ENCODE measurements around the gene SRRM1.

DNA sequence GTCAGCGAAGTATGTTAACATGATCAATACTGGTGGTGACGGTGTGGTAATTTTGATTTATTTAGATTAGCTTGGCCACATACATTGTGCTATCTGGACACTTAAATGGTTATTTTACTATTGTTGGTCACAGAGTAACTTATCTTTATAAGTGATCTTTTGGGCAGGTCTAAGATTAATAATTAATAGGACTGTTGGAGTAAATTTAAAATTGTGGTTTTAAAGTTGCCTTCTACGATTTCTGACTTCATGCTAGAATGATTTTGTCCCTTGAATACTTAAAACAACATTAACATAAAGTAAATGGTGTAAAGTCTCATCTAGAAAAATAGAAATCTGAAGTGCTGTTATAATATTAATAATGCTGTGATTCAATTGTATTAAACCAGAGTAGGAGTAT is 14.7 kb downstream of the SRRM1 start:
- TF ChIP-seq, protein P1, sequence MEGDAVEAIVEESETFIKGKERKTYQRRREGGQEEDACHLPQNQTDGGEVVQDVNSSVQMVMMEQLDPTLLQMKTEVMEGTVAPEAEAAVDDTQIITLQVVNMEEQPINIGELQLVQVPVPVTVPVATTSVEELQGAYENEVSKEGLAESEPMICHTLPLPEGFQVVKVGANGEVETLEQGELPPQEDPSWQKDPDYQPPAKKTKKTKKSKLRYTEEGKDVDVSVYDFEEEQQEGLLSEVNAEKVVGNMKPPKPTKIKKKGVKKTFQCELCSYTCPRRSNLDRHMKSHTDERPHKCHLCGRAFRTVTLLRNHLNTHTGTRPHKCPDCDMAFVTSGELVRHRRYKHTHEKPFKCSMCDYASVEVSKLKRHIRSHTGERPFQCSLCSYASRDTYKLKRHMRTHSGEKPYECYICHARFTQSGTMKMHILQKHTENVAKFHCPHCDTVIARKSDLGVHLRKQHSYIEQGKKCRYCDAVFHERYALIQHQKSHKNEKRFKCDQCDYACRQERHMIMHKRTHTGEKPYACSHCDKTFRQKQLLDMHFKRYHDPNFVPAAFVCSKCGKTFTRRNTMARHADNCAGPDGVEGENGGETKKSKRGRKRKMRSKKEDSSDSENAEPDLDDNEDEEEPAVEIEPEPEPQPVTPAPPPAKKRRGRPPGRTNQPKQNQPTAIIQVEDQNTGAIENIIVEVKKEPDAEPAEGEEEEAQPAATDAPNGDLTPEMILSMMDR (conservative IDR thresholded peaks at IDR 0.05; ENCODE audit: low read depth in 2 of 2) = no peak
- TF ChIP-seq POLR2AphosphoS5 (IDR thresholded peaks at IDR 0.05; ENCODE audit: low read depth) = no peak
- no peak for TF ChIP-seq REST (IDR thresholded peaks at IDR 0.05; ENCODE audit: unreplicated experiment)
- TF ChIP-seq EZH2 (IDR thresholded peaks at IDR 0.05; ENCODE audit: low read depth, unreplicated experiment) = no peak
- TF ChIP-seq JUNB (IDR thresholded peaks at IDR 0.05; ENCODE audit: unreplicated experiment) = no peak
- TF ChIP-seq, protein P2, sequence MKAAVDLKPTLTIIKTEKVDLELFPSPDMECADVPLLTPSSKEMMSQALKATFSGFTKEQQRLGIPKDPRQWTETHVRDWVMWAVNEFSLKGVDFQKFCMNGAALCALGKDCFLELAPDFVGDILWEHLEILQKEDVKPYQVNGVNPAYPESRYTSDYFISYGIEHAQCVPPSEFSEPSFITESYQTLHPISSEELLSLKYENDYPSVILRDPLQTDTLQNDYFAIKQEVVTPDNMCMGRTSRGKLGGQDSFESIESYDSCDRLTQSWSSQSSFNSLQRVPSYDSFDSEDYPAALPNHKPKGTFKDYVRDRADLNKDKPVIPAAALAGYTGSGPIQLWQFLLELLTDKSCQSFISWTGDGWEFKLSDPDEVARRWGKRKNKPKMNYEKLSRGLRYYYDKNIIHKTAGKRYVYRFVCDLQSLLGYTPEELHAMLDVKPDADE (IDR thresholded peaks at IDR 0.05) = no peak
